ENCODE data around the gene WDR13.

Gene WDR13

DNA sequence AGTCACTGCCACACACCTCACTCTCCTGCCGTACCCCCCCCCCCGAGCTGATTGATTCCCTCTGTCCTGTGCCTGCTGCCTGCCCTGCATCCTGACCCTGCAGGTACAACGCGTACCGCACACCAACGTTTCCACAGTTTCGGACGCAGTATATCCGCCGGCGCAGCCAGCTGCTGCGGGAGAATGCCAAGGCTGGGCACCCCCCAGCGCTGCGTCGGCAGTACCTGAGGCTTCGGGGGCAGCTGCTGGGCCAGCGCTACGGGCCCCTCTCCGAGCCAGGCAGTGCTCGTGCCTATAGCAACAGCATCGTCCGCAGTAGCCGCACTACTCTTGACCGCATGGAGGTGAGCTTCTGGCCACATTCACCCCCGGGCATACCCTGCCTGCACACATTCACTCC lies 1.3 kb downstream of the WDR13 start:
- H3K27ac ChIP-seq: peak overlapping the region; percentile 98

DNA sequence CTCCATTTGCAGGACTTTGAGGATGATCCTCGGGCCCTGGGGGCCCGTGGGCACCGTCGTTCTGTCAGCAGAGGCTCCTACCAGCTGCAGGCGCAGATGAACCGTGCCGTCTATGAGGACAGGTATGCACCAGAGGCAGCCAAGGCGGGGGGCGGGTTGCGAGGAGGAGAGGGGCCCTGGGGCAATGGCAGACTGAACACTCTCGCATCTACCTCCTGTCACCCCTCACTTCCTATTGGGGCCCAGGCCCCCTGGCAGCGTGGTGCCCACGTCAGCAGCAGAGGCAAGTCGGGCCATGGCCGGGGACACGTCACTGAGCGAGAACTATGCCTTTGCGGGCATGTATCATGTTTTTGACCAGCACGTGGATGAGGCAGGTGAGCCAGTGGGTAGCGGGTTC lies 2.0 kb downstream of the WDR13 start:
- H3K27ac ChIP-seq: peak overlapping the region; percentile 98
- TF ChIP-seq ZFX (IDR thresholded peaks at IDR 0.05): no peak
- TF ChIP-seq, protein P1, sequence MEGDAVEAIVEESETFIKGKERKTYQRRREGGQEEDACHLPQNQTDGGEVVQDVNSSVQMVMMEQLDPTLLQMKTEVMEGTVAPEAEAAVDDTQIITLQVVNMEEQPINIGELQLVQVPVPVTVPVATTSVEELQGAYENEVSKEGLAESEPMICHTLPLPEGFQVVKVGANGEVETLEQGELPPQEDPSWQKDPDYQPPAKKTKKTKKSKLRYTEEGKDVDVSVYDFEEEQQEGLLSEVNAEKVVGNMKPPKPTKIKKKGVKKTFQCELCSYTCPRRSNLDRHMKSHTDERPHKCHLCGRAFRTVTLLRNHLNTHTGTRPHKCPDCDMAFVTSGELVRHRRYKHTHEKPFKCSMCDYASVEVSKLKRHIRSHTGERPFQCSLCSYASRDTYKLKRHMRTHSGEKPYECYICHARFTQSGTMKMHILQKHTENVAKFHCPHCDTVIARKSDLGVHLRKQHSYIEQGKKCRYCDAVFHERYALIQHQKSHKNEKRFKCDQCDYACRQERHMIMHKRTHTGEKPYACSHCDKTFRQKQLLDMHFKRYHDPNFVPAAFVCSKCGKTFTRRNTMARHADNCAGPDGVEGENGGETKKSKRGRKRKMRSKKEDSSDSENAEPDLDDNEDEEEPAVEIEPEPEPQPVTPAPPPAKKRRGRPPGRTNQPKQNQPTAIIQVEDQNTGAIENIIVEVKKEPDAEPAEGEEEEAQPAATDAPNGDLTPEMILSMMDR (conservative IDR thresholded peaks at IDR 0.05): no peak

More for the DNA sequence above, 1.3 kb downstream of the WDR13 start:
- TF ChIP-seq, protein P1 (conservative IDR thresholded peaks at IDR 0.05): no peak
- no peak for TF ChIP-seq ZFX (IDR thresholded peaks at IDR 0.05)

DNA sequence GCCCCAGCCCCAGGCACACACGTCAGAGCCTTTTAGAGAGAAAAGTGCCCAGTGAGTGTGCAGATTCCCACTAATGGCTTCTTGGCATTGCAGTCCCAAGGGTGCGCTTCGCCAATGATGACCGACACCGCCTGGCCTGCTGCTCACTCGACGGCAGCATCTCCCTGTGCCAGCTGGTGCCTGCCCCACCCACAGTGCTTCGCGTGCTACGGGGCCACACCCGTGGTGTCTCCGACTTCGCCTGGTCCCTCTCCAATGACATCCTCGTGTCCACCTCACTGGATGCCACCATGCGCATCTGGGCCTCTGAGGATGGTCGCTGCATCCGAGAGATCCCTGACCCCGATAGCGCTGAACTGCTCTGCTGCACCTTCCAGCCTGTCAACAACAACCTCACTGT lies 2.9 kb downstream of the WDR13 start:
- TF ChIP-seq, protein P1 (conservative IDR thresholded peaks at IDR 0.05): no peak
- no peak for TF ChIP-seq ZFX (IDR thresholded peaks at IDR 0.05)

DNA sequence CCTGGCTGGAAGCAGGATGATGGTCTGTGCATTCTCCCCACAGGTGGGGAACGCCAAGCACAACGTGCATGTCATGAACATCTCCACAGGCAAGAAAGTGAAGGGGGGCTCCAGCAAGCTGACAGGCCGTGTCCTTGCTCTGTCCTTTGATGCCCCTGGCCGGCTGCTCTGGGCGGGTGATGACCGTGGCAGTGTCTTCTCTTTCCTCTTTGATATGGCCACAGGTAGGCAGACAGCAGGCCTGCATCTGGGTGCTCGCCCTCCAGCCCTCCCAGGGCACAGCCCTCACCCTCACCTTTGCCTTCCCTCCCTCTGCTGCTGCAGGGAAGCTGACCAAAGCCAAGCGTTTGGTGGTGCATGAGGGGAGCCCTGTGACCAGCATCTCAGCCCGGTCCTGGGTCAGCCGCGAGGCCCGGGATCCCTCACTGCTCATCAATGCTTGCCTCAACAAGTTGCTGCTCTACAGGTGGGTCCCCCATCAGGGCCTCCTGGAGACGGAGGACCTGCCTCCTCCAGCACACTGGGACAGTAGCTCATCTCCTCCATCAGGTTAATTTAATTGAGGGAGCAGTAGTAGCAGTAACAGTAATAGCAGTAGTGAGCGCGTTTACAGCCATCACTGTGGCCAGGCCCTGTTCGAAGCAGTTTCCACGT lies 4.6 kb downstream of the WDR13 start:
- TF ChIP-seq, protein P1 (conservative IDR thresholded peaks at IDR 0.05): no peak
- TF ChIP-seq ZFX (IDR thresholded peaks at IDR 0.05): no peak
- no peak overlapping the region for H3K27ac ChIP-seq

More for the DNA sequence above, 2.9 kb downstream of the WDR13 start:
- no peak overlapping the region for H3K27ac ChIP-seq

DNA sequence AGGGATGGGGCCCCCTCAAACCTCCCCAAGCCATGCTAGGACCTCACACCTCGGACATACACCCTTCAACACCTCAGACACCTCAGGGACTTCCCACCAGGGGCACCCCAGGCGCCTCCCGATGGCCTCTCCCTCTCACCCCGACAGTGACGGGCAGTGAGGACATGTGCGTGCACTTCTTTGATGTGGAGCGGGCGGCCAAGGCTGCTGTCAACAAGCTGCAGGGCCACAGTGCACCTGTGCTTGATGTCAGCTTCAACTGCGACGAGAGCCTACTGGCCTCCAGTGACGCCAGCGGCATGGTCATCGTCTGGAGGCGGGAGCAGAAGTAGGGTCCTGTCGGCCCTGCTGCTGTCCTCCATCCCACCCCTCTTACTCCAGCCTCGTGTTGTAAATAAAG lies 7.4 kb downstream of the WDR13 start:
- no peak for TF ChIP-seq ZFX (IDR thresholded peaks at IDR 0.05)
- TF ChIP-seq, protein P1 (conservative IDR thresholded peaks at IDR 0.05): no peak
- H3K27ac ChIP-seq: no peak overlapping the region

DNA sequence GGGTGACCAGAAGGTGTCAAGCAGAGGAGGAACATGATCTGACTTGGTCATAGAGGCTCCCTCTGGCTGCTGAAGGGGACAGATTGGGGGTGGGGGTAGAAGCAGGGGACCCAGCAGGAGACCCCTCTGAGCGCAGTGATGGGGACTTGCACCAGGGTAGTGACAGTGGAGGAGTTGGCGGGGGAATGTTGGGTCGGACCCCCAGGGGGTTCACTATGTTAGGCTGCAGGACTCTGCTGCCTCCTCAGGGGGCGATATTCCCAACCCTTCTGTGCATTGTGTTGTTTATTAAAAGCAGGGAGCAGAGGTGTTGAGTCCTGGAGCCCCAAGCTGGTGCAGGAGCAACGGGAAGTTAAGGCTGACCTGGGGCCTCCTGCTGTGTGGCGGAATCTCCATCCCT lies 8.8 kb downstream of the WDR13 start:
- TF ChIP-seq, protein P1 (conservative IDR thresholded peaks at IDR 0.05): no peak
- no peak for TF ChIP-seq ZFX (IDR thresholded peaks at IDR 0.05)

DNA sequence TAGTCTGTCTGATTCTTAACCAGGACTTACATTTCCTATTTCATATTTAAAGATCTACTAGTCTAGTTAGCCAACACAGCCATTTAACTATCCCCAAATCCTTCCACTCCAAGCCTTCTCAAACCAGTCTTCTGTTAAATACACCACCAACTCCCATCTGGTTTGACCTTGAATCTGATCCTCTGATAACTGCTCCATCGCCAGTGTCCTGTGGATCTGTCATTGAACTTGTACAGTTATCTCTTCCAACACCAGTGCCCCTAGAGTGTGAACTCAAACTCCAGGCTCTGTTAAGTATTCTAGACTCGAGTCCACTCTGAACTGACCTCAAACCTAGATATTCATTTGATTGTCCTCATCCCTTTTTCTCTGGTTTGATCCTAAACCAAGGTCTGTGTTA lies 14.4 kb downstream of the WDR13 start:
- no peak overlapping the region for H3K27ac ChIP-seq
- no peak for TF ChIP-seq ZFX (IDR thresholded peaks at IDR 0.05)
- TF ChIP-seq, protein P1 (conservative IDR thresholded peaks at IDR 0.05): no peak

More for the DNA sequence above, 8.8 kb downstream of the WDR13 start:
- H3K27ac ChIP-seq: no peak overlapping the region
